T47D (cell line): ENCODE measurements around the gene ARHGAP33.

Experiments used
- DNase-seq, 2 experiments: peaks; one replicate each; pipeline versions ENCODE4 v3.0.0 to v3.0.0-alpha.2; 2011 to 2012; ENCODE audit warnings: low read depth in 1 of 2, low spot score in 1 of 2
- JUND ChIP-seq: IDR thresholded peaks from 2 replicates; pipeline ENCODE4 v1.6.1; 2012; ENCODE audit warnings: low read depth
- in situ Hi-C: cut with HindIII; loops from 2 replicates; pipeline ENCODE4 v1.10.0; 2016; ENCODE audit warnings: low sequenced_read_pairs, low pct_unique_long_range_greater_than_20kb

The ARHGAP33 gene

DNA sequence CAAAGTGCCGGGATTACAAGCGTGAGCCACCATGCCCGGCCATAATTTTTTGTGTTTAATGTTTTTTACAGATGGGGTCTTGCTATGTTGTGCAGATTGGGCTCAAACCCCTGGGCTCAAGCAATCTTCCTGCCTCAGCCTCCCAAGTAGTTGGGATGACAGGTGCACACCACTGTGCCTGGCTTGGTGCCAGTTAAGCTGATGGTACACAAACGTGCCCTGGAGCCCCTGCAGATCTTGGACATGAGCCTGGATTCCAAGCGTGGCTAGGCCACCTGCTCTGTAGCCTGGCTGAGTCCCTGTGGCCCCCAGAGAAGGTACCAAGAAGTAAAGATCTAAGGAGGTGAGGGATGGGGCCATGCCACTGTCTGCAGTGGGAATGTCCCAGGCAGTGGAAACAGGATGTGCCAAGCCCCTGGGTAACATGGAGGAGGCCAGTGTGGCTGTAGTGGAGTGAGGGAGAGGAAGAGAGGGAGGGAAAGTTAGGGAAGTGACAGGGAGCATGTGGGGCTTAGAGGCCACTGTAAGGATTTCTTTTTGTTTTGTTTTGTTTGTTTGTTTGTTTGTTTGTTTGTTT is 30.2 kb downstream of the ARHGAP33 start:
- in situ Hi-C loops: no loop called here
- DNase-seq: peak in 1 of 2 experiments; percentile 20
- TF ChIP-seq JUND: no peak

- no peak for TF ChIP-seq JUND
- in situ Hi-C loops: no loop called here
- DNase-seq: no peak
These were observed 31.2 kb downstream of the ARHGAP33 start for GRCh38 chr19:35806597-35806996.

GRCh38 chr19:35807633-35808032 is 32.3 kb downstream of the ARHGAP33 start:
- TF ChIP-seq JUND: no peak
- in situ Hi-C loops: no loop called here
- no peak for DNase-seq

DNA sequence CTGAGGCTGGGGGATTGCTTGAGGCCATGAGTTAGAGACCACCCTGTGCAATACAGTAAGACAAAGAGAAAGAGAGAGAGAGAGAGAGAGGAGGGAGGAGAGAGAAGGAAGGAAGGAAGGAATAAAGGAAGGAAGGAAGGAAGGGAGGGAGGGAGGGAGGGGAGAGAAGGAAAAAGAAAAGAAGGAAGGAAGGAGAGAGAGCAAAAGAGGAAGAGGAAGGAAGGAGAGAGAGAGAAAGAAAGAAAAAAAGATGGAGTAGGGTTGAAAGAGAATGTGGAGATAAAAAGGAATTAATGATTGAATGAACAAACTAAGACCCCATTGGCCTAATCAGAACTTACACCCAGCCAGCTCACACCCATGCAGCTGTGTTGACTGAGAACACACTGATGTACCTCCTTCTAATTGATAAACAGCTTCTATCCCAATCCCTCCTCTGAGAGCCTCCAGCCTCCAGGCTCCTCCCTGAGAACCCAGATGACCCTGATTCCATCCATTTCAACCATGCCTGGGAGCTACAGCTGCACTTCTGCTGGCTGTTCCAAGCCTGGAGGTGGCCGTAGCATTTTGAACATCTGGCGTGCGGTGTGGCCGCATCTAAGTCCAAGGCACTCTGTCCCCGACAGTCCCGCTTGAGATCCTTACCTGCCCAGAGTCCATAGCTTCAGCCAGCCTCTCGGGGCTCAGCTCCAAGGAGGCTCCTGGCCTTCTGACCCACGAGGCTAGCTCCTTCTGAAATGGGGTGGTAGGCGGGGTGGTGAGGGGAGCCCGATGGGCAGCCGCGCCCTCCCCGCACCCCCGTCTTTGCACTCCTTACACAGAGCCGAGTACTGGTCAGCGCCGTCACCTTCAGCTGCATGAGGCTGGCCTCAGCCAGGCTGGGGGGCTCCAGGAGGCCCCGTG is 36.2 kb downstream of the ARHGAP33 start:
- in situ Hi-C loops: no loop called here
- no peak for DNase-seq
- TF ChIP-seq JUND: no peak

DNA sequence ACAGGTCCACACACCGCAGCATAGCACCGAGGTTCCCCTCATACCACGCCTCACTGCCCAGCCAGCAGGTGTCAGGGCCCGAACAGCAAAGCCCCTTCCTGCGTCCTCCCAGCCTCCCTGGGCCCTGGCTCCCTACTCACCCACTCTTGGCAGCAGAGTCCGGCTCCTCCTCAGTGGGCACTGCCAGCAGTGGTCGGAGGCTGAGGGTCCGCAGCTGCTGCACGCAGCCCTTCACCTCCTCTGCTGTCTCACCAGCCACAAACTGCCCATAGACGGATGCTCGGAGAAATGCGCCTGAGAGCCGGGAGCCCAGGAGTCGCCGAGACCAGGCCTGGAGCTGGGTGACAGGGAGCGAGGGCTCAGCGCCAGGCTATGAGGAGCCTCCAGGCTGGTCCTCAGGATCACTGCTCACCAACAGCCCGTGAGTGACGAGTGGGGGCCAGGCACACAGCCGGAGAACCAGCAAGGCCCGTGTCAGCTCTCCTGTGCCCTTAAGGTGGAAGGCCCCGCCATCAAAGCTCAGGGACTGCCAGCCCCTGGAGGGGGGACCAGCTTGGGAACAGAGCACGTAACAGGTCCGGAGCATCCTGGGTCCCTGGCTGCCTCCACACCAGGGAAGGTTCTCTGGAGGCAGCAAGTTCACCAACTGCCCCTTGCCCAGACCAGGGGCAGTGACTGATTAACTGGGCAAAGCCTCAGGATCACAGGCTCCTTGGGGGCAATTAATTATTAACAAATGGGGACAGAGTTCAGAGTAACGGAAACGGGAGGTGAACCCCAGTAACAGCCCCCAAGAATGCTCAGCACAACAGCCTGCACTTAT is 37.1 kb downstream of the ARHGAP33 start, which contains the start of gene PRODH2:
Gene PRODH2 (minus strand): TSS at position 626 of the 823 bp plus-strand sequence. CDS start 40 bp downstream, at position 586.
- in situ Hi-C loops: no loop called here
- TF ChIP-seq JUND: no peak
- no peak for DNase-seq

- in situ Hi-C loops: no loop called here
- no peak for TF ChIP-seq JUND
- no peak for DNase-seq
These were observed 37.9 kb downstream of the ARHGAP33 start for GRCh38 chr19:35813043-35813890.

DNA sequence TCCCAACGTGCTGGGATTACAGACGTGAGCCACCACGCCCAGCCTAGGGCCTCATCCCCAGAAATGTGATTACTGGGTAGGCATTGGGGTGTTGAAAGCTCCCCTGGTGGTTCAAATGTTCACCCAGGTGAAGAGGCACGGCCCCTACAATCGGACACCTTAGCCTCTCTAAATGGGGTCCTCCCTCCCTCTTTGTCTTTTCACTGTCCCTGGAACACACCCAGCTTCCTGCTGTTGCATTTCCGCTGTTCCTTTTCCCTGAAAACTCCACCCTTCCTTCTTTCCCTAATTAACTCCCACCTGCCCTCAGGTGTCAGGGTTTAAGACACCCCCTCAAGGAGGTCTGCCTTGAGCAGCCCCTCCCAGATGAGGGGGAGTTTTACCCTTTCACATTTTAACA is 40.9 kb downstream of the ARHGAP33 start:
- in situ Hi-C loops: no loop called here
- no peak for DNase-seq
- no peak for TF ChIP-seq JUND

GRCh38 chr19:35816846-35817245 is 41.5 kb downstream of the ARHGAP33 start:
- DNase-seq: no peak
- in situ Hi-C loops: no loop called here
- no peak for TF ChIP-seq JUND

DNA sequence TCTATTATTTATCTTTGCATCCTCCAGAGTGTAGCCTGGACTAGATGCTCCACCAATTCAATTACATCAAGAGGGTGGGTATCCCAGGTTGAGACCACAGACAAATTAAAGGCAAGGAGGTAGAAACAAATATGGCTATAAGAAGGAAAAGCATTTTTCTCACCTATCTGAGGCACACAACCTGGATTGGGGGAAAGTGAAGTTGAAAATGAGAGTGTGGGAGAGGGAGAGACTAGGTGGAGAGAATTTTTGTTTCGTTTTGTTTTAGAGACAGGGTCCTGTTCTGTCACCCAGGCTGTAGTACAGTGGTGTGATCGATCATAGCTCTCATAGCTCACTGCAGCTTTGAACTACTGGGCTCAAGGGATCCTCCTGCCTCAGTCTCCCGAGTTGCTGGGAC is 43.1 kb downstream of the ARHGAP33 start:
- TF ChIP-seq JUND: no peak
- in situ Hi-C loops: no loop called here
- no peak for DNase-seq

- in situ Hi-C loops: no loop called here
- TF ChIP-seq JUND: no peak
- no peak for DNase-seq
These were observed 47.2 kb downstream of the ARHGAP33 start for GRCh38 chr19:35822579-35822978.

DNA sequence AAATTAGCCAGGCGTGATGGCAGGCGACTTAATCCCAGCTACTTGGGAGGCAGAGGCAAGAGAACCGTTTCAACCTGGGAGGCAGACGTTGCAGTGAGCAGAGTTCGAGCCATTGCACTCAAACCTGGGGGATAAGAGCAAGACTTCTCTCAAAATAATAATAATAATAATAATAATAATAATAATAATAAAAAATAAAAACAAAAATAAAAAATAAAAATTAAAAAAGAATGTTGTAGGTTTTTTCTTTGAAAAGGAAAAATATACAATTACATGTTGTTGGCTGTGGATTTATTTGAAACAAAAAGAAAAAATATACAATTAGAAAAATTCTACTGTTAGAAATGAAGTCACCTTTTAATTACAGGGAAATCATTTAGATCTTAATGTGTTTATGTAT is 48.8 kb downstream of the ARHGAP33 start:
- DNase-seq: no peak
- TF ChIP-seq JUND: no peak
- in situ Hi-C loops: no loop called here
